RPMI8226 (cell line): Measurements from ENCODE around the gene MPL.

Source experiments
- DNase-seq: peaks from one replicate; pipeline ENCODE4 v3.0.0-alpha.2; 2015

The MPL gene

GRCh38 chr1:43337588-43337987, at the start of gene MPL:
Gene MPL (plus strand): TSS chr1:43337818. CDS start chr1:43337849, 31 bp downstream.
- DNase-seq, result no peak

- DNase-seq, result no peak
Measured at GRCh38 chr1:43288058-43288784, 49.4 kb upstream of the MPL start.

- no peak for DNase-seq
Measured at GRCh38 chr1:43288785-43289706, 48.6 kb upstream of the MPL start.

- peak; percentile 19 for DNase-seq
Measured at GRCh38 chr1:43292216-43292615, 45.4 kb upstream of the MPL start.

GRCh38 chr1:43292679-43293078, 44.9 kb upstream of the MPL start:
- DNase-seq, result no peak

GRCh38 chr1:43293176-43293575, 44.4 kb upstream of the MPL start:
- DNase-seq, result no peak

- DNase-seq, result no peak
Measured at GRCh38 chr1:43293896-43294760, 43.5 kb upstream of the MPL start.

- no peak for DNase-seq
Measured at GRCh38 chr1:43294761-43295160, 42.9 kb upstream of the MPL start.

- DNase-seq, result no peak
Measured at GRCh38 chr1:43296207-43296606, 41.4 kb upstream of the MPL start.

- no peak for DNase-seq
Measured at GRCh38 chr1:43298055-43298454, 39.6 kb upstream of the MPL start.

GRCh38 chr1:43299101-43299500, 38.5 kb upstream of the MPL start:
- no peak for DNase-seq

GRCh38 chr1:43300378-43301094, 37.1 kb upstream of the MPL start, which contains the start of gene TIE1:
Gene TIE1 (plus strand): TSS chr1:43300982. CDS start chr1:43301072, 90 bp downstream.
- DNase-seq, result no peak

GRCh38 chr1:43302201-43302600, 35.4 kb upstream of the MPL start:
- no peak for DNase-seq

GRCh38 chr1:43302721-43303470, 34.7 kb upstream of the MPL start:
- no peak for DNase-seq

GRCh38 chr1:43303471-43304313, 33.9 kb upstream of the MPL start:
- DNase-seq, result no peak

GRCh38 chr1:43304314-43304681, 33.3 kb upstream of the MPL start:
- no peak for DNase-seq

GRCh38 chr1:43304771-43305300, 32.8 kb upstream of the MPL start:
- DNase-seq, result no peak

- no peak for DNase-seq
Measured at GRCh38 chr1:43305461-43305860, 32.2 kb upstream of the MPL start.

GRCh38 chr1:43305926-43306687, 31.5 kb upstream of the MPL start:
- no peak for DNase-seq
